Erythroblast (primary cell): Measurements from ENCODE around the gene GAP43.
A peak's percentile ranks its signal among the peaks of the same experiment; 100 is the strongest.

ENCODE experiments used
- DNase-seq, 2 experiments: peaks; one replicate each; lab custom pipeline; 2025; lab: John Stamatoyannopoulos, UW
- GATA1 ChIP-seq: IDR thresholded peaks from 2 replicates; pipeline ENCODE4 v1.6.1; 2011; ENCODE audit warnings: low read depth, mild to moderate bottlenecking, control low read depth, low read length, moderate library complexity
- POLR2A ChIP-seq: IDR thresholded peaks from 2 replicates; pipeline ENCODE4 v1.6.1; 2011; ENCODE audit warnings: mild to moderate bottlenecking, low read length

Gene GAP43

DNA sequence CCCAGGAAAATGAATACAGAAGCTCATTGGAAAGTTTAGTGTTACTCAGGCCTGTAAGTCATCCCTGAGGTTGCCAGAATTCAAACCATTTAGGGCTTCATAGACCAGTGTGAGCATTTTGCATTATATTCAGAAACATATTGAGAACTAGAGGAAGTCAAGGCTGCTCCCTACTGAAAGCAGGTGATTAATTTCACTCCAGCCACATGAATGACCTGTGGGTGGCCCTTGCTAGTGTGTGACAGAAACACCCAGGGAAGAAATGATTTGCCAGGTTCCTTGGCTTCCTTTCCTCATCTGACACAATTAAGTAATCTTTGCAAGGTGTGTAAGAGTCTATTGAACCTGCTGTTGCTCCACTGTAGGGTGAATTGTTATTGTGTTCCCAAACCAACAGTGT lies 61.8 kb downstream of the GAP43 start:
- DNase-seq: no peak
- TF ChIP-seq POLR2A: no peak
- no peak for TF ChIP-seq GATA1

DNA sequence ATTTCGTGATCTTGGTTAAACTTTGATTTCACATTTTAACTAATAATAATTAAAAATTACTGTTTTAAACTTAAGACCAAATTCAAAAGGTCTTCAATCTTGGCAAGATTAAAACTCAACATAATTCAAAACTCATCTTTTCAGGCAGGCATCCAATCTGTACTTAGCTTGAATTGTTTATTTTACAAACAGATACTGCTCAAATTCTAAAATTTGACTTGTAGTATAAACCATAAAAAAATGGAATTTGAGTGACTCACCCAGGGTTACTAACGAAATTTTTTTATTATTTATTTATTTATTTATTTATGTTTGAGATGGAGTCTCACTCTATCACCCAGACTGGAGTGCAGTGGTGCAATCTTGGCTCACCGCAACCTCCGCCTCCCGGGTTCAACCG lies 64.4 kb downstream of the GAP43 start:
- no peak for TF ChIP-seq POLR2A
- TF ChIP-seq GATA1: no peak
- no peak for DNase-seq

DNA sequence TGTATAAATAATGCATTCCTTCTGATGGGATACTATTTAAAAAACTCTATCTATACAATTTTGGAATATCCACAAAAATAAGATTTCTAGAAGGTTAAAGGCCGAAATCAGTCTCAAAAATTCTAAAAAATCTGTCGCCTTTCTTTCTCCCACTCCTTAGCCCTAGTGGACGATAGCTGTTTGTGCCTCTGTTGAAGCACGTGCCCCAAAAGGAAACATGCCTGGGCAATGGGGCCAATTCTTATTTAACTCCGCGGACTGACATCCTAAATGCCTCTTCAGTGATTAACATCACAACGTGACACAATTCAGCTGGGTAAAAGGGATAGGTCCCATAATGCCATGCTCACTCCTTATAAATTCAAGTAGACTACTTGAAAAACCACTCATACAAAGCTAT lies 65.1 kb downstream of the GAP43 start:
- DNase-seq: no peak
- no peak for TF ChIP-seq POLR2A
- TF ChIP-seq GATA1: no peak

GRCh38 chr3:115689928-115690327 lies 66.6 kb downstream of the GAP43 start:
- DNase-seq: no peak
- TF ChIP-seq GATA1 (no peak), POLR2A (no peak)

- DNase-seq: no peak
- TF ChIP-seq POLR2A (no peak), GATA1 (no peak)
These were observed 68.7 kb downstream of the GAP43 start for GRCh38 chr3:115691964-115692363.

- peak; percentile 52 to 72 for DNase-seq
- TF ChIP-seq GATA1: no peak
- TF ChIP-seq POLR2A: no peak
These were observed 69.7 kb downstream of the GAP43 start for GRCh38 chr3:115692887-115693524.

DNA sequence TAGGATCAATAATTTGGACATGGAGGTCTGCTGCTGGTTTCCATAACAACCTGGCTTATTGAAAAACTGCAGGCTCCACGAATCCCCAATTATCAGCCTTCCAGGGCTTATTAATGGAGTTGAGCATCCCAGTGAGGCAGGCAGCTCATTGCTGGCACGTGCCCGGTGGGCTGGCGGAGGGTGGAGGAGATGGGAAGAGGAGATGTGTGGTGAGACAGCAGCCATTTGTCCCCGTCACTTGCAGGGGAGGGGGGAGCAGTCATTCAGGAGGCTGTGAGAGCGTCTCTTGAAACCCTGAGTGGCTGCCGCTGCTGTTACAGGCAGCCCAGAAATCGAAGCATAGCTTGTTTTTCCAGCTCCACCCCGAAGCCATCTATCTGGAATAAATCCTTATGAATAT lies 70.6 kb downstream of the GAP43 start:
- TF ChIP-seq POLR2A (no peak), GATA1 (no peak)
- no peak for DNase-seq

DNA sequence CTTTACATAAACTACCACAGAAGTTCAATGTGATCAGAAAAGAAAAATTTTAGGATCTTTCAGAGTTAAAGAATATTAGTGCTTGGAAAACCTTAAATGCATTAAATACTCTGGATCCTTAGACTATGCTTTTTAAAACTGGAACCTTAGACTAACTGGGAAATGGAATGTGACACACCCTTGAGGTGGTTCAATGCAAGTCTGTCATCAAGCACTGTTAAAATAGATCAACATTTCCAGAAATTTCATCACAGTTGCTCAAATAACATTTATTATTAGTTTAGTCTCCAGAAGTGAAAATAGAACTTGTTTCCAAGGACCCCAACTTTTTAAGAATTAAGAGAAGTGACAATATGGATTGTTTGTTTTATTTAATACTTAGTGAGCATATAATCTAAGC lies 71.8 kb downstream of the GAP43 start:
- no peak for TF ChIP-seq POLR2A
- no peak for DNase-seq

DNA sequence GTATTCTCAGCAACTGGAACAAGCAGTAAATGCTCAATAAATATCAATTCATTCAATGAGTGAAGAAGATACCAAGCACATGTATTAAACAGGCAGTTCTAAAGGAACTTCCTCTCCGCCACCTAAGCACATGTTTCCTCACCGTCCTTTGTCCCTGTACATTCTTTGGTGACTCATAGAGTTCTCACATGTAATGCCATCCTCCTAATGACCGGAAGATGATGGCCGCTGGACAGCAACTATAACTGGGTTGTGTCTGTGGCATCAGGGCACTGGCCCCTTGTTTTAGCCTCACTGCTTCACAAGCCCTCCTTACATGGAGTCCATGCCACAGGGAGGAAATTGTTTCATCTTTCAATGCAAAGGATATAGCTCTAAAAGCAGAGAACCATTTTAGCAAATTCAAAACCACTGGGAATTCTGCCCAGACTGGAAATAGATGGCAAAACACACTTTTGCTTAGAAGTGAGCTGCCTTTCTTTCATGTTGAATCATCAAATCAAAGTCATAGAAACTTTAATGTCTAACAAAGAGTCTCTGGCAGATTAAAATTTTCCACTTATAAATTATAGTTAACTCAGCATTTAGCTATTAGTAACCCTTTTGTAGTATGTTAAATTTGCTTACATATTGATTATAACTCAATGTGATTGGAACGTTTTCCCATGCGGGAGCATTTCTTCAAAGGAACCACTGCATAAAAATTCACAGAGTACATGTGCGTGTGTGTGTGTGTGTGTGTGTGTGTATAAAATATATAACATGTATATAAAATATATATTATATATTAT lies 74.1 kb downstream of the GAP43 start:
- no peak for DNase-seq
- no peak for TF ChIP-seq GATA1
- no peak for TF ChIP-seq POLR2A

GRCh38 chr3:115698851-115699591 lies 75.7 kb downstream of the GAP43 start:
- no peak for DNase-seq
- TF ChIP-seq GATA1 (no peak), POLR2A (no peak)

DNA sequence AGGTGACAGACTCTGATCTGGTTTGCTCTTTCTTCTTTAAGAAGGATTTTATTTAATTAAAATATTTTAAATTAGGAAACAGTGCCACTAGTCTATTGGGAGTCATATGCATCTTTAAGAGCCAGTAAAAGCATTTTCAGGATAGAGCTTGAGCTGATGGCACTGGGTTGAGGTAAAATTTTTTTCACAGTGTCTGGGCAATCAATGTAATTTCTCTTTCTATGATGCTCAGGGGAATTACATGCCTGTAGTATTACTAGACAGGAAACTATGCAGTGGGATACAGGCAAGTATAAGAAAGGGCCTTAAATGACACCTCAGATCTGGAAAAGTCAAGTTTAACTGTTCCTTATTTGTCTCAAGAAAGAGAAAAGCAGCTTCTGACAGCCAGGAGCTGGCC lies 76.4 kb downstream of the GAP43 start:
- TF ChIP-seq GATA1: no peak
- TF ChIP-seq POLR2A: no peak
- no peak for DNase-seq

- no peak for DNase-seq
These were observed 79.3 kb downstream of the GAP43 start for GRCh38 chr3:115702598-115702997.

GRCh38 chr3:115704661-115705338 lies 81.5 kb downstream of the GAP43 start:
- DNase-seq: no peak
- TF ChIP-seq POLR2A (no peak), GATA1 (no peak)

More at GRCh38 chr3:115702598-115702997, 79.3 kb downstream of the GAP43 start:
- TF ChIP-seq POLR2A (no peak), GATA1 (no peak)

GRCh38 chr3:115706311-115706829 lies 83.1 kb downstream of the GAP43 start:
- no peak for TF ChIP-seq POLR2A
- TF ChIP-seq GATA1: no peak
- no peak for DNase-seq
